Measurements from ENCODE around the gene SCN5A.

GRCh38 chr3:38545983-38546382, 103.5 kb downstream of the SCN5A start:
- TF ChIP-seq POLR2A (IDR thresholded peaks at IDR 0.05; ENCODE audit: low read depth, low read length) (no peak), TAF1 (IDR thresholded peaks at IDR 0.05; ENCODE audit: borderline replicate concordance, low read depth, low read length) (no peak), POLR2AphosphoS5 (IDR thresholded peaks at IDR 0.05; ENCODE audit: low read depth, low read length) (no peak)
